NCI-H2107 treated with DMSO at 0.1 percent for 48 hours (cell line): ENCODE data around the gene EN2.
"Not testable (repeated sequence)": the region's sequence is repeated elsewhere in the genome, so short reads cannot be mapped to it uniquely, and the experiment has no call there.

Experiments
- DNase-seq: peaks from one replicate; lab custom pipeline; 2025; ENCODE audit not compliant: unreplicated experiment; lab: John Stamatoyannopoulos, UW

Gene EN2

GRCh38 chr7:155425887-155426286, 32.0 kb upstream of the EN2 start:
- DNase-seq: no peak

GRCh38 chr7:155426543-155427410, 31.2 kb upstream of the EN2 start:
- no peak for DNase-seq

GRCh38 chr7:155427411-155428038, 30.4 kb upstream of the EN2 start:
- DNase-seq: no peak

DNA sequence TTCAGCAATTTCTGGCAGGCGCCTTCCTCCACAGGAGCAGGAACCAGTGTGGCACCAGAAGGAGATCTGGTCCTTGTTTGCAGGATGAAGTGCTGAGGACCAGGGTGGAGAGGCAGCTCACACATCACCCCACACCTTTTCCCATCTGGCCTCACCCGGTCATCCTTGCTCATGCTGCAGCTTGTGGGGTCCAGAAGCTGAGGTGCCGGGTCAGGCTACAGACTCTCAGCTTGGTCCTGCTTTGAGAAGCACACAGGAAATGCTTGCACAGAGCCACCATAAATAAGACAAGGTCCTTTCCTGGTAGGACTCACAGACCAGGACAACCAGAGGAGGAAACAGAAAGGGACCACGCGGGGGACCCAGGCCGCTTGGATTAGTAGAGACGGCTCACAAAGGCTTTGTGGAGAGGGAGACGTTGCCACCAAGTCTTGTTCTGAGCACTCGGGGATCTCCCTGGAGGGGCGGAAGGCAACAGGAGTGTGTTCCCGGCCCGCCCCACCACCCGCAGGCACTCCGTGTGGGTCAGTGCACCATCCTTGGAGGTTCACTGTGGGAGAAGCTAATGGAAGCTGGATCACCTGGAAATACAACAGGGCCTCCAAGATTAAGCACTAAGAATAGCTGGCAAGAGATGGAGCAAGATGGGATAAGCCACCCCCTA, 29.6 kb upstream of the EN2 start:
- no peak for DNase-seq

DNA sequence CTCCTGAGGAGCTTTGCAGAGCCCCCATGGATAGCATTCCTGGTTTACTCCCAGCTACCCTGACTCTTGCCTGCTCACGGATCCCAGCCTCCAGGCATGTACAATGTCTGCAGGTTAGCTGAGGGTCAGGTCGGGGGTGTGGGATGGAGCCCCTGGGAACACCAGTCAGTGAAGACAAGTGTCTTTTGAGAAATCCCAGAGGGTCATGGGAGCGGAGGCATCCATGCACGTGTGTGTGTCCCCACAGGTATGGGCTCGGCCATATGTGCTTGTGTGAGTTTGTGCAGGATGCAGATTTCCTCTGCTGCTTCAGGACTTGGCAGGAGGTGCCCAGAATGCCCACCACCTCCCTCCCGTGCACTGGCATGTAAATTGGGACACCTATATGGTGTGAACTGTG, 28.3 kb upstream of the EN2 start:
- DNase-seq: no peak

- no peak for DNase-seq
Observed at GRCh38 chr7:155430606-155431005, 27.3 kb upstream of the EN2 start.

GRCh38 chr7:155431231-155431630, 26.7 kb upstream of the EN2 start:
- no peak for DNase-seq

GRCh38 chr7:155431711-155432110, 26.2 kb upstream of the EN2 start:
- DNase-seq: no peak

GRCh38 chr7:155435110-155435509, 22.8 kb upstream of the EN2 start:
- DNase-seq: no peak

- no peak for DNase-seq
Observed at GRCh38 chr7:155437836-155438235, 20.1 kb upstream of the EN2 start.

GRCh38 chr7:155438777-155439176, 19.2 kb upstream of the EN2 start:
- no peak for DNase-seq

DNA sequence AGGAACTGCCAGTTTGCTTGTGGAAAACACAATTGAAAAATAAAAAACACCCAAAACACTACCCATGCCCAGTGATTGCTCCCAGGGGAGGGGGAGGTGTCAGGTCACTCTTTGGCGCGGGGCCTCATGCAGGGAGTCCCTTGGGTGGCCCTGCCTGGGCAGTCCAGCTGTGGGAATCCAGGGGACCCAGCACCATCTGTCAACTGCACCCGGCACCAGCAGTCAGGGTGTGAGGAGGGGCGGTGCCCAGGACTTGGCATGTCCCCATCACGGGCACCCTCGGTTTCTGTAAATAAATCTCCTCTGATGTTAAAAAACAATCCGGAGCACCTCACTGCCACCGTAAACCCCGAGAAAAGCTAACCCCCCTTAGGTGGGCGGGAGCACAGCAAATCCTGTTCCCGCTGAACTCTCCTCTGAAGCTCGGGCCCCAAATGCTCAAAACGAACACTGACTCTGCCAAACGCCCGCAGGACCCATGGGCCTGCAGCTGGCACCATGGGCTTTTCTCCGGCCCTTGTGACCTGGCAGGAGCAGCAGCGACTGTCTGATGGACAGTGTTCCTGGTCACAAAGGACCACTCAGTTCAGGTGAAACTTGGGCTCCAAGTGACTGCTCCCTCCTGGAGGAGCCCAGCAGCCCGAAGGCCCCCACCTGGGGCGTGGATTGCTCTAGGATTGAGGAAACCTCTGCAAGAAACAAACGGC, 18.5 kb upstream of the EN2 start:
- DNase-seq: no peak

DNA sequence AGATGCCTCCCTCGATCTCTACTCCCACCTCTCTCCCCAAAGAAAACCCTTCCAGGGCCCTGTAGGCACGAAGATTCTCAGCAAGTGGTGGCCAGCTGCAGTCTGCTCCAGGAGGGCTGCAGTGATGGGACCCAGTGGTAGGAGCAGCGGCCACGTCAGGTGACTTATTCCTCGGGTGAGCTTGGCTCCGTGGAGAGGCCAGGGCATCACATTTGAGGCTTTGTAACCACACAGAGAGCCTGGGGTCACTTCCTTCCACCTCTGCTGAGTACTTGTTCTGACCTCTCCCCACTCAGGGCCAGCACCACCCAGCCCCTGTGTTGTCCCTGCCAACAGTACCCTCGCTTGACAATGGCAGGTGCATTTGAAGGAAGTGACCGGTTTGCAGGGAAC, 17.9 kb upstream of the EN2 start:
- no peak for DNase-seq

DNA sequence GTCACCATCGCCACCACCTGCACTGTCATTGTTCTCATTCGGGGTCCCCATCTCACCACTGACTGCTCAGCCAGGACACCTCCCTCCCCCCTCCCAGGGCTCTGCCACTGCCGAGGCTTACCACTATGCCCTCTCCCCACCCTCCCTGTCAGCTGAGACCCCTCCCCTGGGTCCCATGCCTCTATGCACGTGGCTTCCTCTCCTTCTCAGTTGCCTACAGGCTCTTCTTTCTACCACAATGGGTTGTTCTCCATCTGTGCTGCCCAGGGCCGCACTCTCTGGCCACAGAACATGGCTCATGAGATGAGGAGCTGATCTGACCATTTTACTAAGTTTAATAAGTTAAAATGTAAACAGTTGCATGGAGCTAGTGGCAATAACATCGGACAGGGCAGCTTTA, 16.1 kb upstream of the EN2 start:
- no peak for DNase-seq

- no peak for DNase-seq
Observed at GRCh38 chr7:155444746-155445145, 13.2 kb upstream of the EN2 start.

DNA sequence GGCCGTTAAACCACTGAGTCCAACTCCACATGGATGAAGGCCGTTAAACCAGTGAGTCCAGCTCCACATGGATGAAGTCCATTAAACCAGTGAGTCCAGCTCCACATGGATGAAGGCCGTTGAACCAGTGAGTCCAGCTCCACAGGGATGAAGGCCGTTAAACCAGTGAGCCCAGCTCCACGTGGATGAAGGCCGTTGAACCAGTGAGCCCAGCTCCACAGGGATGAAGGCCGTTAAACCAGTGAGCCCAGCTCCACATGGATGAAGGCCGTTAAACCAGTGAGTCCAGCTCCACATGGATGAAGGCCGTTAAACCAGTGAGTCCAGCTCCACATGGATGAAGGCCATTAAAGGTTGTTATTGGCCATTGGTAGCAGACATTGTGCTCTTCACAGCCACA, 12.3 kb upstream of the EN2 start:
- not testable (repeated sequence) for DNase-seq

- DNase-seq: no peak
Observed at GRCh38 chr7:155447603-155448002, 10.3 kb upstream of the EN2 start.

- no peak for DNase-seq
Observed at GRCh38 chr7:155448632-155449007, 9.3 kb upstream of the EN2 start.

GRCh38 chr7:155449008-155449868, 8.7 kb upstream of the EN2 start:
- no peak for DNase-seq

DNA sequence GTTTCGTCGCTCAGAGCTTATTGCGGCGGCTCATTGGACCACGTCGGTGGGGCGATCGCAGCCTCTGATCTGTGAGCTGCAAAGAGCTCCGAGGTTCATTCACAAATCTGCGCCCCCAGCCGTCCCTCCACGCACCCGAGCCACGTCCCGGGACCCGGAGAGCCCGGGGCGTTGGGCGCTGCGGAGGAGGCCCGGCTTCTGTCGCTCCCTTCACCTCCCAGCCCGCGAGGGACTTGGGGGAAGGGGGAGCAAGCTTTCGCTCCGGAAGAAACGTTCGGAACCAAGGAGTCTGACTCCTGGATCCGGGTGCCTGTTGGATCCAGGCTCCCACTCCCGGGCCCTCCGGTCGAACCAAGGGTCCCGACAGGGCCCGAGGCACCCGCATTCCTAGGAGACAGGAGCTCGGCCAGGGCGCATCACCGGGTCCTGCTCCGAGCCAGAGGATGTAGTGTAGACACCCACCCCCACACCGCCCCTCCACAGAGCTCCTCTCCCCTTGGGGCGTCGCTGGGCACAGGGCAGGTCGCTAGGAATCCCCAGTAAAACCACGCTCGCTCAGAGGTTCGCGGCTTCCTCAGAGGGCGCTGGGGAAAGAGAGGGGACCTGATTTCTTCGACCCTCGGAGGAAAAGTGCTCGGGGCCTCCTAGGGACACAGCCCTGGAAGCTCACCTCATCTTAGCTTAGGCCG, 7.9 kb upstream of the EN2 start:
- no peak for DNase-seq
